Endothelial cell of umbilical vein (primary cell): ENCODE measurements around the gene ADGB.

Experiments
- POLR2A ChIP-seq: IDR thresholded peaks from 2 replicates; pipeline ENCODE4 v1.6.1; 2012; ENCODE audit warnings: low read depth, mild to moderate bottlenecking, control low read depth, low read length
- POLR2AphosphoS5 ChIP-seq: IDR thresholded peaks from 2 replicates; pipeline ENCODE4 v1.6.1; 2012; ENCODE audit warnings: low read depth, mild to moderate bottlenecking, control low read depth, low read length, moderate library complexity; ENCODE audit not compliant: insufficient read depth

GRCh38 chr6:146864300-146864699, 265.5 kb downstream of the ADGB start:
- TF ChIP-seq POLR2AphosphoS5 (no peak), POLR2A (no peak)
